Nephron (organoid): ENCODE results near the gene SEL1L3.

Experiments used
- H3K27ac Mint-ChIP-seq, 3 experiments: 2 replicates each; pipeline ENCODE4 v1.8.0; 2020; ENCODE audit warnings: mixed read lengths in 3 of 3, mild to moderate bottlenecking in 2 of 3, moderate library complexity in 1 of 3
- H3K27me3 Mint-ChIP-seq: 2 replicates; pipeline ENCODE4 v1.8.0; 2021; ENCODE audit warnings: low read depth, mild to moderate bottlenecking, moderate library complexity, mixed read lengths
- H3K36me3 Mint-ChIP-seq: 2 replicates; pipeline ENCODE4 v1.8.0; 2020; ENCODE audit warnings: low read depth, mixed read lengths
- H3K4me1 Mint-ChIP-seq: 2 replicates; pipeline ENCODE4 v1.8.0; 2020; ENCODE audit warnings: mixed read lengths
- H3K4me3 Mint-ChIP-seq, 3 experiments: 2 replicates each; pipeline ENCODE4 v1.8.0; 2020; ENCODE audit warnings: mild to moderate bottlenecking in 3 of 3, mixed read lengths in 3 of 3, moderate library complexity in 2 of 3
- H3K9me3 Mint-ChIP-seq: 2 replicates; pipeline ENCODE4 v1.8.0; 2020; ENCODE audit warnings: mixed read lengths
- TF ChIP-seq, protein P1 (sequence below), 3 experiments: fragments of 200-600 bp; sonication (generic); IDR thresholded peaks; one replicate each; pipeline ENCODE4 v1.5.0; 2021; ENCODE audit warnings: antibody characterized with exemption in 3 of 3; ENCODE audit not compliant: unreplicated experiment in 3 of 3

Gene SEL1L3

GRCh38 chr4:25843340-25844097 is 19.3 kb downstream of the SEL1L3 start:
- Mint-ChIP-seq H3K4me3 (no peak overlapping the region), H3K9me3 (peaks cover 3% of the 10 kb centered on the region), H3K4me1 (no peaks in the 10 kb centered on the region), H3K27me3 (peaks cover 7% of the 10 kb centered on the region), H3K27ac (no peak overlapping the region), H3K36me3 (peaks cover 4% of the 10 kb centered on the region)
- TF ChIP-seq, protein P1, sequence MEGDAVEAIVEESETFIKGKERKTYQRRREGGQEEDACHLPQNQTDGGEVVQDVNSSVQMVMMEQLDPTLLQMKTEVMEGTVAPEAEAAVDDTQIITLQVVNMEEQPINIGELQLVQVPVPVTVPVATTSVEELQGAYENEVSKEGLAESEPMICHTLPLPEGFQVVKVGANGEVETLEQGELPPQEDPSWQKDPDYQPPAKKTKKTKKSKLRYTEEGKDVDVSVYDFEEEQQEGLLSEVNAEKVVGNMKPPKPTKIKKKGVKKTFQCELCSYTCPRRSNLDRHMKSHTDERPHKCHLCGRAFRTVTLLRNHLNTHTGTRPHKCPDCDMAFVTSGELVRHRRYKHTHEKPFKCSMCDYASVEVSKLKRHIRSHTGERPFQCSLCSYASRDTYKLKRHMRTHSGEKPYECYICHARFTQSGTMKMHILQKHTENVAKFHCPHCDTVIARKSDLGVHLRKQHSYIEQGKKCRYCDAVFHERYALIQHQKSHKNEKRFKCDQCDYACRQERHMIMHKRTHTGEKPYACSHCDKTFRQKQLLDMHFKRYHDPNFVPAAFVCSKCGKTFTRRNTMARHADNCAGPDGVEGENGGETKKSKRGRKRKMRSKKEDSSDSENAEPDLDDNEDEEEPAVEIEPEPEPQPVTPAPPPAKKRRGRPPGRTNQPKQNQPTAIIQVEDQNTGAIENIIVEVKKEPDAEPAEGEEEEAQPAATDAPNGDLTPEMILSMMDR (IDR thresholded peaks at IDR 0.05; ENCODE audit: unreplicated experiment in 3 of 3): no peak

- Mint-ChIP-seq H3K9me3 (no peaks in the 10 kb centered on the region), H3K27me3 (peaks cover 7% of the 10 kb centered on the region), H3K36me3 (peaks cover 4% of the 10 kb centered on the region), H3K4me3 (no peak overlapping the region), H3K4me1 (no peaks in the 10 kb centered on the region), H3K27ac (no peak overlapping the region)
- TF ChIP-seq, protein P1 (IDR thresholded peaks at IDR 0.05; ENCODE audit: unreplicated experiment in 3 of 3): no peak
Observed at GRCh38 chr4:25842229-25842845, 20.5 kb downstream of the SEL1L3 start.

GRCh38 chr4:25839687-25840086 is 23.1 kb downstream of the SEL1L3 start:
- TF ChIP-seq, protein P1 (IDR thresholded peaks at IDR 0.05; ENCODE audit: unreplicated experiment in 3 of 3): no peak
- Mint-ChIP-seq H3K4me1 (no peaks in the 10 kb centered on the region), H3K4me3 (no peak overlapping the region), H3K36me3 (no peaks in the 10 kb centered on the region), H3K27ac (no peak overlapping the region), H3K27me3 (peaks cover 7% of the 10 kb centered on the region), H3K9me3 (no peaks in the 10 kb centered on the region)

GRCh38 chr4:25839233-25839632 is 23.6 kb downstream of the SEL1L3 start:
- no peak overlapping the region for H3K27ac Mint-ChIP-seq
- H3K4me3 Mint-ChIP-seq: no peak overlapping the region
- peaks cover 7% of the 10 kb centered on the region for H3K27me3 Mint-ChIP-seq
- TF ChIP-seq, protein P1 (IDR thresholded peaks at IDR 0.05; ENCODE audit: unreplicated experiment in 3 of 3): no peak
- H3K4me1 Mint-ChIP-seq: no peaks in the 10 kb centered on the region
- H3K9me3 Mint-ChIP-seq: no peaks in the 10 kb centered on the region
- H3K36me3 Mint-ChIP-seq: no peaks in the 10 kb centered on the region

DNA sequence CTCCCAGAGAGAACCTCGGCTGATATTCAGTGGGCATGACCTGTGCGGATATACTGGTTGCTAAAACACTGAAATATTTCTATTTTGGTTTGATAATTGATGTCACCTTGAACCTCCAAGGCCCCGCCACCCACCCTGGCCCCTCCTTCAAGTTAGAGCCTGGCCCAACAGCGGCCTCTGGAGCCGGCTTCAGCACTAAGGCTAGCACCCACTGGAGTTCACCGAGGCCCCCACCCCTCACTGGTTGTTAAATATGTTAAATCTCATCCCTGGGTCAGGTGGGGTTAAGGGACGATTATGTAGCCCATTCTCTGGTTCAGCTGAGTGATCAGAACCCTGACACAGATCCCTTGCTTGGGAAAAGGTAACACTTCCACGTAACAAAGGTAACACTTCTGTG is 24.3 kb downstream of the SEL1L3 start:
- TF ChIP-seq, protein P1 (IDR thresholded peaks at IDR 0.05; ENCODE audit: unreplicated experiment in 3 of 3): no peak
- Mint-ChIP-seq H3K36me3 (no peaks in the 10 kb centered on the region), H3K9me3 (no peaks in the 10 kb centered on the region), H3K4me1 (no peaks in the 10 kb centered on the region), H3K27ac (no peak overlapping the region), H3K4me3 (no peak overlapping the region), H3K27me3 (peaks cover 7% of the 10 kb centered on the region)

DNA sequence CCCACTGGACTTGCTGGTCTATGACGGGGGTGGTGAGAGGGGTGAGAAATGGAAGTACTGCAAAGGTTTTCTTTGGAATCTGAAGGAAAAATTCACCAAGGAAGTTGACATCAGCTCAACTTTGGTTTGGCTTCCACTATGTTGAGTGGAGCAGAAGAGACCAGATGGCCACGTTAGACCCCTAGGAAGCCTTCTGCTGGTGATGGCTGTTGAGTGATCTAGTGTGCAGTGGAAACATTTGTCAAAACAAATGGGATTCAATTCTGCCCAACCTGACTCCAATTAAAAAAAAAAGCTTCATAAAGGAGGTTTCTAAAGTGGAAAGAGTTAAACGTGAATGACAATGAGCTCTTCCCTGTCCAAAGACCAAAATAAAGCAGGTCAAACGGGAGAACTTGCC is 25.7 kb downstream of the SEL1L3 start:
- Mint-ChIP-seq H3K36me3 (no peaks in the 10 kb centered on the region), H3K4me3 (no peak overlapping the region), H3K27ac (no peak overlapping the region), H3K27me3 (peaks cover 1% of the 10 kb centered on the region), H3K9me3 (no peaks in the 10 kb centered on the region), H3K4me1 (no peaks in the 10 kb centered on the region)
- TF ChIP-seq, protein P1 (IDR thresholded peaks at IDR 0.05; ENCODE audit: unreplicated experiment in 3 of 3): no peak
